Heart right ventricle (tissue), 16 donors: ENCODE data around the gene IL1RAPL2. TPM values are rescaled to one million over a fixed set of nuclear protein-coding genes. Genes with fewer than 3 reads are reported as not detected.

Experiments used
- ATAC-seq, 8 donors: fragments of 200-7000 bp; cut with Tn5 transposase; one replicate each; pipeline ENCODE4 v1.9.1; 2020; ENCODE audit warnings: mild to moderate bottlenecking in 8 of 8, moderate library complexity in 8 of 8, moderate number of reproducible peaks in 1 of 8
- DNase-seq, 2 donors: peaks; one replicate each; pipeline ENCODE4 v3.0.0-alpha.2; 2020
- H3K27ac ChIP-seq, 10 donors: fragments of 200-600 bp; sonication (generic) in 2 of 10; one replicate each; pipeline versions ENCODE4 v1.5.0 to v1.8.0; 2020 to 2022; ENCODE audit warnings: mild to moderate bottlenecking in 3 of 10
- H3K27me3 ChIP-seq, 7 donors: fragments of 200-600 bp; one replicate each; pipeline ENCODE4 v1.8.0; 2021 to 2022; ENCODE audit warnings: mild to moderate bottlenecking in 2 of 7
- H3K36me3 ChIP-seq, 9 donors: fragments of 200-600 bp; sonication (generic) in 1 of 9; one replicate each; pipeline versions ENCODE4 v1.5.0 to v1.8.0; 2020 to 2022; ENCODE audit warnings: mild to moderate bottlenecking in 2 of 9
- H3K4me1 ChIP-seq, 9 donors: fragments of 200-600 bp; sonication (generic) in 1 of 9; one replicate each; pipeline versions ENCODE4 v1.5.0 to v1.8.0; 2020 to 2022; ENCODE audit warnings: mild to moderate bottlenecking in 4 of 9
- H3K4me3 ChIP-seq, 10 donors: fragments of 200-600 bp; sonication (generic) in 2 of 10; one replicate each; pipeline versions ENCODE4 v1.5.0 to v1.8.0; 2020 to 2022; ENCODE audit warnings: mild to moderate bottlenecking in 7 of 10, moderate library complexity in 2 of 10
- H3K9me3 ChIP-seq, 11 donors: fragments of 200-600 bp in 10 of 11; sonication (generic) in 2 of 11; one replicate each; pipeline versions ENCODE4 v1.5.0 to v1.8.0; 2013 to 2022; ENCODE audit warnings: mild to moderate bottlenecking in 2 of 11, control low read depth in 1 of 11, moderate library complexity in 1 of 11
- WGBS, 2 donors: extraction: QIAGEN DNeasy Blood & Tissue Kit; methylation state at CpG; one replicate each; pipeline ENCODE4 v1.1.7; 2013; ENCODE audit warnings: inconsistent platforms in 1 of 2; 5-methylcytosine and 5-hydroxymethylcytosine counted together
- intact Hi-C, 10 donors: fragments of 100-400 bp; cut with DNase I; formaldehyde crosslinking; loops; one replicate each; pipeline versions ENCODE4 v1.11.1 to v1.14.2; 2022
- polyA plus RNA-seq, 2 donors: library from polyadenylated mRNA; stranded (reverse); fragments of 200-250 nt; gene quantifications; one replicate each; pipeline ENCODE4 v1.2.3, GENCODE V29; 2013
- total RNA-seq, 10 donors: library from RNA; stranded (reverse); fragmentation: NEBNext Ultra II Directional in 3 of 10; extraction: Animal tissue kit (Norgen Biotek cat#: 25700) in 3 of 10; gene quantifications; one replicate each; pipeline versions ENCODE4 v1.2.1 to v1.2.4, GENCODE V29; 2021 to 2023
- TF ChIP-seq, protein P1 (sequence below), 9 donors: fragments of 200-600 bp; sonication (generic) in 2 of 9; IDR thresholded peaks; one replicate each; pipeline versions ENCODE4 v1.5.0 to v1.8.0; 2021 to 2022; ENCODE audit warnings: antibody characterized with exemption in 9 of 9, mild to moderate bottlenecking in 5 of 9, moderate library complexity in 1 of 9
- donor health status: Arrhythmogenic right ventricular cardiomyopathy.
- donor health status: ischemic (EF 13 %, LVEDD 7.1; RV severe dilation, severe dysfunction).
- donor health status: healthy with polysubstance abuse.
- donor health status: DM: no; HTN: yes; CAD: no.
- donor health status: DM: no; HTN: no; CAD: no.
- donor health status: ischemic (EF 25% LVEDD 6.9; RV normal size, moderate dysfunction).
- donor health status: ischemic (EF 25% LVEDD 5.7; RV mildly dilated, moderate dysfunction).
- donor health status: healthy.
- donor health status: DM: yes; HTN: yes; CAD: no.
- donor health status: Ischemic cardiomyopathy.
- donor health status: ischemic (EF 35%, LVEDD 5.7; RV mildly dilated, moderate dysfunction).
- donor health status: nonischemic (EF 11% LVEDD 7.7; RV severe dilation, severe dysfunction).
- donor health status: DM: yes; HTN: yes; CAD: no.
- donor health status: PGD.
- donor health status: ischemic (EF 29% LVEDD 5.4; RV normal size, mild dysfunction).
- donor health status: nonischemic (EF 23%, LVEDD 6.1; RV moderate dilation, normal function).

The IL1RAPL2 gene
- total and polyA plus RNA-seq, 12 donors = 0.01 TPM; not detected in 11

- 86 to 88% methylated on average over 1 of the region's 1 CpG for WGBS, 2 donors
Observed at GRCh38 chrX:104852241-104852640, 286.2 kb downstream of the IL1RAPL2 start.

GRCh38 chrX:104854188-104854587 is 288.2 kb downstream of the IL1RAPL2 start:
- DNase-seq (no peak), ATAC-seq (no peak)
- TF ChIP-seq, protein P1, sequence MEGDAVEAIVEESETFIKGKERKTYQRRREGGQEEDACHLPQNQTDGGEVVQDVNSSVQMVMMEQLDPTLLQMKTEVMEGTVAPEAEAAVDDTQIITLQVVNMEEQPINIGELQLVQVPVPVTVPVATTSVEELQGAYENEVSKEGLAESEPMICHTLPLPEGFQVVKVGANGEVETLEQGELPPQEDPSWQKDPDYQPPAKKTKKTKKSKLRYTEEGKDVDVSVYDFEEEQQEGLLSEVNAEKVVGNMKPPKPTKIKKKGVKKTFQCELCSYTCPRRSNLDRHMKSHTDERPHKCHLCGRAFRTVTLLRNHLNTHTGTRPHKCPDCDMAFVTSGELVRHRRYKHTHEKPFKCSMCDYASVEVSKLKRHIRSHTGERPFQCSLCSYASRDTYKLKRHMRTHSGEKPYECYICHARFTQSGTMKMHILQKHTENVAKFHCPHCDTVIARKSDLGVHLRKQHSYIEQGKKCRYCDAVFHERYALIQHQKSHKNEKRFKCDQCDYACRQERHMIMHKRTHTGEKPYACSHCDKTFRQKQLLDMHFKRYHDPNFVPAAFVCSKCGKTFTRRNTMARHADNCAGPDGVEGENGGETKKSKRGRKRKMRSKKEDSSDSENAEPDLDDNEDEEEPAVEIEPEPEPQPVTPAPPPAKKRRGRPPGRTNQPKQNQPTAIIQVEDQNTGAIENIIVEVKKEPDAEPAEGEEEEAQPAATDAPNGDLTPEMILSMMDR (IDR thresholded peaks at IDR 0.05) = no peak
- Histone ChIP-seq H3K9me3 (no peaks in the 10 kb centered on the region), H3K4me3 (no peak overlapping the region), H3K4me1 (no peaks in the 10 kb centered on the region), H3K27ac (no peak overlapping the region), H3K36me3 (no peaks in the 10 kb centered on the region), H3K27me3 (peaks cover 0 to 29% (median 0%) of the 10 kb centered on the region in 7 donors)
- intact Hi-C loops = no loop called here

More at GRCh38 chrX:104852241-104852640, 286.2 kb downstream of the IL1RAPL2 start:
- no peaks in the 10 kb centered on the region for H3K9me3 ChIP-seq
- ATAC-seq = no peak
- no peak overlapping the region for H3K4me3 ChIP-seq
- TF ChIP-seq, protein P1 (IDR thresholded peaks at IDR 0.05) = no peak
- DNase-seq = no peak
- intact Hi-C loops = no loop called here
- no peak overlapping the region for H3K27ac ChIP-seq
- H3K27me3 ChIP-seq = peaks cover 0 to 24% (median 0%) of the 10 kb centered on the region in 7 donors
- no peaks in the 10 kb centered on the region for H3K4me1 ChIP-seq
- H3K36me3 ChIP-seq = no peaks in the 10 kb centered on the region

DNA sequence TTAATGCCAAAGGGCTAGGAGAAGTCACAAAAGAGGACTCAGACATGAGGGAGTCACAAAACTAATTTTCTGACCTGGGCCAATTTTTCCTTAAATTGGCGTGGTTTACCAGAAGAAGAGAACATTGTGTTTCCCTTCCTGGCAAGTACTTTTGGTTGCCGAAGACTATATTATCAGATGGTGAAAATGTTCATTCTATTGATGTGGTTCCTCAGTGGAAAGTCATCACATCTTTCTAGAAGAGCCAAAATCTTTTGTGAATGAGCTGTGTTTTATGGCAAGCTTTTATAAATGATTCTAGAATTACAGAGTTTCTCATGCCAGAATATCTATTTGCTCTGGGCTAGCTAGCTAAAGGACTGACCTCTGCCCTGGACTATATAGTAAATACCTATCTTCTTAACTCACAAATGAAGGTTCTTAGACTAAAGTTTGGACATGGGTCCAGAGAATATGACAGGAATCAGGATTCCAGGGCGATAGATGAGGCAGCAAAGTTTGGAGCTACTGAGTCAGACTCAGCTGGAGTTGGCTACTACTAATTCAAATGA is 288.9 kb downstream of the IL1RAPL2 start:
- Histone ChIP-seq H3K27me3 (peaks cover 0 to 33% (median 0%) of the 10 kb centered on the region in 7 donors), H3K4me1 (no peaks in the 10 kb centered on the region), H3K4me3 (no peak overlapping the region), H3K36me3 (no peaks in the 10 kb centered on the region), H3K27ac (no peak overlapping the region), H3K9me3 (no peaks in the 10 kb centered on the region)
- TF ChIP-seq, protein P1 (IDR thresholded peaks at IDR 0.05) = no peak
- intact Hi-C loops = no loop called here
- ATAC-seq = no peak
- DNase-seq = no peak
- WGBS, 2 donors = 51 to 90% methylated on average over 3 of the region's 3 CpGs

DNA sequence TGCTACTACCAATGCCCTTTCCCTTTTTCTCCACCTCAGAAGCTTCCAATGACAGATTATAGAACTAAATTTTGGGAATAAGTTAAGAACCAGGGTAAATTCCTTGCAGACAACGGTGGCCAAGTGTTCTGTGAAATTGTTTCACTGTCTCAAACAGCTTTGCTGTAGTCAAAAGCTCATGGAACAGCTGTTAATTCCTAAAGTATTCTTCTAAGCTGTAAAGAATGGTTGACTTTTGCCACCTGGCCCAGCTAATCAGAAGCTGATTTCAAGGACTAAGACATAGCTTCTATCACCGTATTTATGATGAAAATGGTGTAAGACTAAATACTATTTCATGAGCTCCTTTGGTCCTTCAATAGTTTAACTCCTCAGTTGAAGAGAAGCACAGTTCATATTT is 297.5 kb downstream of the IL1RAPL2 start:
- Histone ChIP-seq H3K27me3 (peaks cover 0 to 26% (median 0%) of the 10 kb centered on the region in 7 donors), H3K36me3 (no peaks in the 10 kb centered on the region), H3K4me1 (no peaks in the 10 kb centered on the region), H3K9me3 (no peaks in the 10 kb centered on the region), H3K4me3 (no peak overlapping the region), H3K27ac (no peak overlapping the region)
- 41 to 72% methylated on average over 2 of the region's 2 CpGs for WGBS, 2 donors
- intact Hi-C loops = loop anchor here in 1 of 10 donors (10.0 kb wide), 1 partner anchor 59 kb away; no protein-coding TSS in a partner anchor
- DNase-seq (no peak), ATAC-seq (no peak)
- TF ChIP-seq, protein P1 (IDR thresholded peaks at IDR 0.05) = no peak
